Measurements from ENCODE around the gene MAT2B.

MAT2B gene

DNA sequence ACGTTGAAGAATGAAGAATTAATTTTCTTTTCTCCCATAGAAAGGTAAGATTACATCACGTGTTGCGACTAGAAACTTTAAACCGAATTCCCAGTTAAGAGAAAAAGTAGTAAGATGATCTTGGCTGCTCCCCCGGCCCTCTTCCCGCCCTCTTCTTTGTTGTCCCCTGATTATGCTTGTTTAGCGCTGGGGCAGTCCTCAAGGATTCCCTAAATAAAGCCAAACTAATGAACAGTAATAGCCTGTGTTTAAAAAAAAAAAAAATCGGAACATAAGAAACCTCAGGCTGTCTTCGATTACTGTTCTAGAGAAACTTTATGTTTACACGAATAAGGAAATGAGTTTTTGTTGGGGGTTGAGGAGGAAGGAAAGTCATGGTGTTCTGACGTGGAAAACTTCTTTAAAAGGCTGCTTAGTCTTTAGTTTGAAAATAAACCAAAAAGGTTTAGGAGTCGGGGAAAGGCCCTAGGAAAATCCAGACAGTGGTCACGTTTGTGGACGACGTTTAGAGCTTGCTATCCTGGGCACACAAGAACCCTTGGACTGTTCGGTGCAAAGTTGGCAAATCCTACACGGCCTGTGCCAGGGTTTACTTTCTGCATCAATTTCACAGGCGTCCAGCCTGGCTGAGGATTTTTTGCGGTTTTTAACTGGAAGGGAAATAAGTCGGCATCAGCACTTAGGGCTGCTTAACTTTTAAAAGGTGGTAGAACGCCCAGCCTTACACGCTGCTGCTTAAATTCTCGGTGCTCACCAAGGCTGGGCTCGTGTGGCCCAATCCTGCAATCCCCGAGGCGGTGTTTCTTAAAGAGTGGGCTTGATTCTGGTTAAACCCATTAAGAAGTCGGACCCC, 1.1 kb upstream of the MAT2B start:
- H3K27ac ChIP-seq, result peak overlapping the region; percentile 93
- TF ChIP-seq CTCF (IDR thresholded peaks at IDR 0.05) (no peak), ZFX (IDR thresholded peaks at IDR 0.05; ENCODE audit: borderline replicate concordance) (no peak)

- no peak for TF ChIP-seq ZFX (IDR thresholded peaks at IDR 0.05; ENCODE audit: borderline replicate concordance)
- TF ChIP-seq CTCF (IDR thresholded peaks at IDR 0.05), result no peak
- H3K27ac ChIP-seq, result peak overlapping the region; percentile 93
Observed at GRCh38 chr5:163505049-163505367, 411 bp upstream of the MAT2B start.

DNA sequence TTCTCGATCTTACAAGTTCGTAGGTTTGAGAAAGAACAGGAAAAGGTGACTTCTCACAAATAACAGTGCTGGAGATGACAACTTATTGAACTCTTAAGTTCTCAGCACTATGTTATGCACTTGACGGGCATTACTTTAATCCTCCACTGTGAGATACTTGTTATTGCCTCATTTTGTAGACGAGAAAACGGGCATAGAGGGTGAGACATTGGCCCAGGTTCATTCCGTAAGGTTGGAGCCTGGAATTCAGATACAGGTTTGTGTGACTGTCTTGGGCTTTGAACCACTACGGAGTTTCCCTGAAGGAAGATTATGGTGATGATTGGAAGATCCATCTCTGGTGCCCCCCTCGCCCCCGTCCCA, 657 bp downstream of the MAT2B start:
- TF ChIP-seq CTCF (IDR thresholded peaks at IDR 0.05) (peak; percentile 39), ZFX (IDR thresholded peaks at IDR 0.05; ENCODE audit: borderline replicate concordance) (no peak)
- H3K27ac ChIP-seq, result peak overlapping the region; percentile 93

DNA sequence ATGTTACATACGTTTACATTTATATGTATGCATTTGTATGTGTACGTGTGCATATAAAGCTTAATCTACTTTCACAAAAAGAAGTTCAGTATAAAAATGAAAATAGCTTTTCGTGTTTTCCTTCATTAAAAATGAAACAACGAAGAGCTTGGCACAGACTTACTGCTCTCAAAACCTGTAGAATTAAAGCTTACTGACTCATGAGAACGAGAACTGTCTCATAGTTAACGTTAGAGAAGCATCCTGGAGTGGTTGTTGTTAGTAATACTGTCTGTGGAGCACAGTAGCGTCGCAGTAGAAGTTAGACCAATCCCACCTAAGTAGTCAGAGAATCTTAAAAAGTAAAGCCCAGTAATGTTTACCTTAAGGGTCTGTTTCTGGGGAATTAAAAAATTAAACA, 1.3 kb downstream of the MAT2B start:
- H3K27ac ChIP-seq, result peak overlapping the region; percentile 93
- TF ChIP-seq CTCF (IDR thresholded peaks at IDR 0.05), result no peak
- TF ChIP-seq ZFX (IDR thresholded peaks at IDR 0.05; ENCODE audit: borderline replicate concordance), result no peak

- TF ChIP-seq CTCF (IDR thresholded peaks at IDR 0.05) (no peak), ZFX (IDR thresholded peaks at IDR 0.05; ENCODE audit: borderline replicate concordance) (no peak)
- H3K27ac ChIP-seq, result peak overlapping the region; percentile 19; the same call in 1 of the 2 replicates
Observed at GRCh38 chr5:163508753-163509152, 3.3 kb downstream of the MAT2B start.

- H3K27ac ChIP-seq, result peak overlapping the region; percentile 19; the same call in 1 of the 2 replicates
- TF ChIP-seq CTCF (IDR thresholded peaks at IDR 0.05) (no peak), ZFX (IDR thresholded peaks at IDR 0.05; ENCODE audit: borderline replicate concordance) (no peak)
Observed at GRCh38 chr5:163509291-163509951, 4.0 kb downstream of the MAT2B start.

DNA sequence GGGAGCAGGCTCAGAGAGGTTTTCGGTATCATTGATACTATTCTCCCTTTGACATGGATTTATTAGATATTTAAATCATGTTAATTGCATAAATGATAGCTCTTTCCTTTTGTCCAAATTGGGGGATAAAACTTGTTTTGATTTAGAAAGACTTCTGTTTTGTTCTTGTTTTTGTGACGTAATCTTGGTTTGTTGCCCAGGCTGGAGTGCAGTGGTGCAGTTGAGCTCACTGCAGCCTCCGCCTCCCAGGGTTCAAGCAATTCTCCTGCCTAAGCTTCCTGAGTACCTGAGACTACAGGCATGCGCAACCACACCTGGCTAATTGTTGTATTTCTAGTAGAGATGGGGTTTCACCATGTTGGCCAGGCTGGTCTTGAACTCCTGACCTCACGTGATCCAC, 7.1 kb downstream of the MAT2B start:
- no peak overlapping the region for H3K27ac ChIP-seq
- TF ChIP-seq CTCF (IDR thresholded peaks at IDR 0.05) (no peak), ZFX (IDR thresholded peaks at IDR 0.05; ENCODE audit: borderline replicate concordance) (no peak)

Measured in 22Rv1 (cell line).